Nucleus accumbens (tissue), 56 donors: ENCODE results near the gene SPACA7.

Experiments used
- DNase-seq, 56 donors: peaks; one replicate each; lab custom pipeline; 2025; lab: John Stamatoyannopoulos, UW

Gene SPACA7

DNA sequence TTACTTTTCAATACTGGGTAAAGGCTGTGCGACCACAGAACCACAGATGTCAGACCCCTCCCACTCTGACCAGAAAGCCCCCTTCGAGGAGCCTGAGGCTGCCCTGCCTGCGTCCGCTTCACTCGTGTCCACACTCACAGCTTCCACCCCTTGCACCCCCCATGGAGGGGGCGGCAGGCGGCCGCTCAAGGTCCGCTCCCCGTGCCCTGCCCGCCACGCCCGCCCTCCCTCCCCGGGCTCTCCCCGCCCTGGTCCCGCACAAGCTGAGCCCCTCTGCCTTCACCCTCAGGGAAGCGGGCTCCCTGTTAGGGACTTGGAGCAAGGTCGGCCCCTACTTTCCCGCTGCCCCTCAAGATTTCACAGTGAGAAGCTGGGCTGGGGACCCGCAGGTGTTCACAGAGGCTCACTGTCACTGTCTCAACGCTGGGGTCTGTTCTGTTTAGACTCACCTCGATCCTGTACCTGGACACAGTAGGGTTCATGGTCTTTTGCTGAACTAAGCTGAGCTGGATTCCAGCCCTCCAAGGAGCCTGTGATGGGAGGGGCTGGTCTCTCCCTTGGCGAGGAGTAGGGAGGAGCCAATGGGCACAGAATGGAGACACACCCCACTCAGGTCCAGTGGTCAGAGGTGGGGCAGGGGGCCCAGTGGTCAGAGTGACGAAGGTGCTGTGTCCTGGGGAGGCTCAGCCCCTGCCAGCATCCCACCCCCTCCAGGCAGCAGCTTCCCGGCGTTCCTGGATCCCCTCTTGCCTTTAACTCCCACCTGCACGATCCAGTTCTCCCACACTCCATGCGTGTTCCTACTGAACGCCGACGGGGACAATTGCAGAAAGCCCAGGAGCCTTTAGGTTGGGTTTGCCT lies 69.5 kb downstream of the SPACA7 start:
- no peak for DNase-seq

- no peak for DNase-seq
Observed at GRCh38 chr13:112446347-112446861, 70.2 kb downstream of the SPACA7 start.

DNA sequence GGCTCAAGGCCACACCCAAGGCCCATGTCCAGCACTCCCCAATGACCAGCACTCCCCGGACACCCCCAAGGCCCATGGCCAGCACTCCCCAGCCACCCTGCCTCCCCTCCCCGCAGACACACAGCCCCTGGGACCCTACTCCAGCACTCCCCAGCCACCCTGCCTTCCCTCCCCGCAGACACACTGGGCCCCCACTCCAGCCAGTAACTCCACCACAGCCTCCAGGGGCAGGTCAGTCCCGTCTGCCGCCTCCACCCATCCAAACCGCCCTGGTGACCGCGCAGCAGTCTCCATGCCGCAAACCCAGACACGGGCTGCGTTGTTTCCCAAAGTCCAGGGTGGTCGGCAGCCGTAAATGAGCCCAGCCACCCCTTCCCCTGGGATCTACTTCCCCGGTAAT lies 70.7 kb downstream of the SPACA7 start:
- no peak for DNase-seq

GRCh38 chr13:112447306-112447705 lies 71.2 kb downstream of the SPACA7 start:
- no peak for DNase-seq

GRCh38 chr13:112447761-112448603 lies 71.8 kb downstream of the SPACA7 start:
- DNase-seq, result no peak

- no peak for DNase-seq
Observed at GRCh38 chr13:112448621-112449544, 72.7 kb downstream of the SPACA7 start.

GRCh38 chr13:112449545-112449930 lies 73.4 kb downstream of the SPACA7 start:
- DNase-seq, result no peak

DNA sequence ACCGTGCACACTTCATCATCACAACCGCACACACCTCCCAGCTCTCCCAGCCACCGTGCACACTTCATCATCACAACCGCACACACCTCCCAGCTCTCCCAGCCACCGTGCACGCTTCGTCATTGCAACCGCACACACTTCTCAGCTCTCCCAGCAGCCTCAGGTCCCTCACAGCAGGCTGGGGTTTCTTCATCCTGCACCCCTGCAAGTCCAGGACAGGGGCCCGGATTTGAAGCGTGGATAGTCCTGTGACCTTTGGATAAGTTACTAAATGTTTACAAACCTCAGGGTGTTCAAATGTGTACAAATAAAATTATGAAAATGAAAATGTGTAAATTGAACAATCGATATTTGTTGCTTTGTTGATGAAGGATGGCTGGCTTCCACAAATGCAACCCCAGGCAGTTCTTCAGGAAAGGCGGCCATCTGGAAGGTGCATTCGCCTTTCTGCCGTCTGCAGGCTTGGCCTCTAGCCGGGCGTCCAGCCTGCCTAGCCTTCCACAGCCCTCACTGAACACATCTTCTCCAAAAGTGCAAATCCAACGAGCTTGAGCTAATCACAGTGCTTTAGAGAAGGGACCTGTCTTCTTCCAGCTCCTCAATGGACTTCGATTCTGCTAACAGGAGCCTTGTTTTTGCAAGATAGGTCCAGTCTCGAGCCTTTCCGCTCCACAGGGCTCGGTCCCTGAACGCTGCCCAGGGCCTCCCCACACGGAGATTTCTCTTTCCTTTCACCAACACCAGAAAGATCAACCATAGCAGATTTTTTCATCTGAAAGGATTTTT lies 74.2 kb downstream of the SPACA7 start:
- DNase-seq, result no peak

DNA sequence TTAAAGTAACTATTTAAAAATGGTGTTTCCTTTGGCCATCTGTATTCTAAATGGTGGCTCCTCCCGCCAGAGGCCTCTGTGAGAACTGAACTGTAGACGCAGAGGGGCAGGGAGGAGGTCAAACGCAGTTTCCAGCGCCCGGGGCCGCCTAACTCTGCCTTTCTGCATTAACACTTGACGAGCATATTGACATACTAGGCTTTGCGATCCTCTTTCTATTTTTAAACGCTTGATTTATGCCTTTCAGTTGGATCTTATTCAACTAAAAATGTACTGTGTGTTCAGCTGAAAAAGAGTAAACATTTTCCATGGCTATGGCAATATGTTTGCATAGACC lies 74.7 kb downstream of the SPACA7 start:
- no peak for DNase-seq

GRCh38 chr13:112451512-112452379 lies 75.6 kb downstream of the SPACA7 start:
- DNase-seq, result no peak

DNA sequence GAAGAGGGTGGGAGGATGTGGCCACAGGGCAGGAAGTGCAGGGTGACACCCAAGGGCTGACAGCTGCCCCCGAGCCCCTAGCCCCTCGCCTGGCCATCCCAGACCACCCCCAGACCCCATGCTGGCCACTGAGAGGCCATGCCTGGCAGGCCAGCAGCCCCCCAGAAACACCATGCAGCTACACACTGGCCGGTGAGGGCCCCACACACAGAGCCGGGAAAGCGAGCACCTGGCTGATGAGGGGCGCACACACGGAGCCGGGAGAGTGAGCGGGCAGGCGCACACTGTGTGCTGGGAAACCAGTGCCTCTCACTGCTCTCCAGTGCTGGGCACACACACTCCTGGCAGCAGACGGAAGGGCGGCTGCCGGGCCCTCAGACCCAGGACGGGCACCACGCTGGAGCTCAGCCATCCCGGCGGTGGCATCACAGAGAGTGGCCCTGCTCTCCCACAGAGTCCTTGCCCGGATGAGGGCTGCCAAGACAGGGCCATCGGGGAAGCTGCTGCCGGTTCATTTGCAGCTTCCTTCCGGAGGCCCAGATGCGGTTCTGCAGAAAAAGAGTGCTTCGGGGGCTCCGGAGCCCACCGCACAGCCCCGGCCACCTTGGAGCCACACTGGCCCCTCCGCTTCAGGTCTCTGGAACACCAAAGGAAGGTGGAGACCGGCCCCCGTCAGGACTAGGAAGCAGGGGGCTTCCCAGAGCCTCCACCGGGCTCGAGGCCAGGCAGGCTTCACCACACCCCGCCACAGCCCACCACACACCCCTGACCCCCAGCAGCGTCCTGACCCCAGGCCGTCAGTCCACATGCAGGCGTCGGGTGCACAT lies 76.4 kb downstream of the SPACA7 start:
- DNase-seq, result no peak

DNA sequence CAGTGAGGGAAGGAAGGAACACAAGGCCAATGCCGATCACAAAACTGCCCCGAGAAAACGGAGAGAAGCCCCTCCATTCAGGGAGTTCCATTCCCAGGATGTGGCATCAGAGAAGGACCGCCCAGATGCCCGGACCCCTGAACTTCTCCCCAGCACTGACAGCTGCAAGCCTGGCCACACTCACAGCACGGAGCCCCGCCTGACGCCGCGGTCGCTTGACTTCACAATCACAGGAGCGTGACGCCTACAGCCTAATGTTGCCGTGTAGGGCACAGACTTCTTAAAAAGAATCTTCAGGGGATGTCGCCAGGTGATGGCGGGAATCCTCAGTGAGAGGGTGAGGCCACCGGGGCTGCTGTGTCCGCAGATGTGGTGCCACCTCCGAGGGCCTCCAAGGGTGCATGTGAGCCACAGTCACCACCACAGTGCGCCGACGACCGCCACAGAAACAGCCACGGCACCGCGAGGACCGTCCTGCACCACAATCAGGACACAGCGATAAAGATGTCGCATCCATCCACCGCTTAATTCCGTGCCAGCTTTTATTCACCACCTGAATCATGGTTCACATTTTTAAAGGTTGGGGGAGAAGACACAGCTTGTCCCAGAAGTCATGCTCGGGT lies 77.2 kb downstream of the SPACA7 start:
- DNase-seq, result no peak

DNA sequence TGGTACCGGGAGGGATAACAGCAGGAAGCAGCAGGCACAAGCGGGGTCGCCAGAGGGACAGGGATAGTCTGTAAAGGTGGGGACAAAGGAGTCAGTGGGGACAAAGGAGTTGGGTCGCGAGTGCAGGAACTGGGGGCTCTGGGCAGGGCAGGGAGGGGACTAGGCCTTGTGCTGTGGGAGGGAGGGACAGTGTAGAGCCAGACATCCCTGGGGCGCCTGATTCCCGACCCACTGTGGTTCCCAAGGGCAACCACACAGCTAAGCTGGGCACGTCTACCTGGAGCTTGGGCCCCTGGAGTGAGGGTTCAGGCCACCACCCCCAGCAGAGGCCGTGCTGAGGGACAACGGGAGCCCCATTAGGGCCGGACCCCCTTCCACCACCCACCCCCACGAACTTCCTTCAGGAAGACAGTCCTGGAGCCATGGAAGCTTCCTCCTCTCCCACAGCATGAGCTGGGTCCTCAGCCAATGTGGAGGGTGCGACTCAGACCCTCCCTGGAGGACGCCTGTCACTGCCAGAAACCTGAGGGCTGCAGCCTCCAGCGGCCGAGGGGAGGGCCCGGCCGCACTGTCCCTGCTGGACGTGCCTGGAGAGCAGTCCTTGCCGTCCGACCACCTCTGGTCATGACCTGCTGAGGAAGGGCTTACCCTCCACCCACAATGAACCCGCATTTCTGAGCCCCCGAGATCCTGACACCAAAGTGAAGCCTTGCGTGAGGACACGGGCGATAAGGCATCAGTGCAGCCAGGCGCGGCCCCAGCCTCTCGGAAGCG lies 77.9 kb downstream of the SPACA7 start:
- DNase-seq, result no peak

DNA sequence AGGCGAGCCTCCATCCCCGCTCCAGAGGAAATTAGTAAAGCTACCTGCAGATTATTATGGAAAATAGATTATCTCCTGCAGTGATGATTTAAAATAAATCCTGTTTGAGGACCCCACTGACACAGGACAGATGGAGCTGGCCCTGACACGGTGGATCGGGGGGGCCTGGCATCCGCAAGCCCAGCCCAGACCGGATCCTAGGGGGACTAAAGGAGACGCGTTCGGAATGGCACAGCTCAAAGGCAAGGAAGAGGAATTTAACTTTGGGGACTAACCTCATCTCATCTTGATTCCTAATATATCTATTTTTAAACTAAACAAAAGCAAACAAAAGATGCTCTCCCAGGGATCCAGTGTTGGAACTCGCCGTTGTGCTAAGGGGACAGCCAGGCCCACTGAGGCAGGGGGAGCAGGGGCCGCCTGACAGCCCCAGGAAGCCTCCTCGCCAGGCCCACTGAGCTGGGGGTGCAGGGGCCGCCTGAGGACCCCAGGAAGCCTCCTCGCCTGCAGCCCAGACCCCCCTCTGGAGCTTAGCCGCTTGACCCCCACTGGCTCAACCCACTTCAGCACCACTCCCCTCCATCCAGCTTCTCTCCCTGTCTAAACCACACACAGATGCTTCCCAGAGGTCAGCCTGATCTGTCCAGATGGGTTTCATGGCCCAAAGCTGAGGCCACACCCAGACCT lies 78.6 kb downstream of the SPACA7 start:
- DNase-seq, result no peak

DNA sequence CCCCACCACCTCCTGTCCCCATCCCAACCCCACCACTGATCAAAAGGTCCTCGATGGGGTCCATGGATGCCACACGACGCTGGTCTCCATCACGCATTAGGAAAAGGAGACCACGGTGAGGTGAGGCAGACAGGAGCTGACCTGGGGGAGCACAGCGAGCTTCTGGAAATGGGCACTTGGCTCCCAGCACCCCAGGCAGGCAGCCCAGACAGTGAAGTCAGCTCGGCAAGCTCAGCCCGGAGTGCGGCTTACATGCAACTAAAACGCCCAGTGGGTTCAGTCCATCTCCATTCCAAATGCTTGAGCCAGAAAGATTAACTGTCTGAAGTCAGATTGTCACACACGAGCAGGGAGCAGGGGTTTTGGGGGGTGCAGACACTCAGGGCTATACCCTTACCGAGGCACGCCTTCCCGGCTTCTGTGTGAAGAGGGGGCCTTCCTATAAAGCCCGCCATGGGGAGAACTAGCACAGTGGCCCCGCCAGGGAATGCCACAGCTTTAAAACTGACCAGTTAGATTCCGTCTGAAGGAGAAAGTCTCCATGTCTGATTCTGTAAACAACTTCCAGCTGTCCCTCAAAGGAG lies 79.4 kb downstream of the SPACA7 start:
- no peak for DNase-seq
